ENCODE results near the gene SLC30A2. TPM values are rescaled to one million over a fixed set of nuclear protein-coding genes. Genes with fewer than 3 reads are reported as not detected.
A peak's percentile ranks its signal among the peaks of the same experiment; 100 is the strongest.

The SLC30A2 gene
- total RNA-seq, 1 experiment from 2014 or later = not detected

DNA sequence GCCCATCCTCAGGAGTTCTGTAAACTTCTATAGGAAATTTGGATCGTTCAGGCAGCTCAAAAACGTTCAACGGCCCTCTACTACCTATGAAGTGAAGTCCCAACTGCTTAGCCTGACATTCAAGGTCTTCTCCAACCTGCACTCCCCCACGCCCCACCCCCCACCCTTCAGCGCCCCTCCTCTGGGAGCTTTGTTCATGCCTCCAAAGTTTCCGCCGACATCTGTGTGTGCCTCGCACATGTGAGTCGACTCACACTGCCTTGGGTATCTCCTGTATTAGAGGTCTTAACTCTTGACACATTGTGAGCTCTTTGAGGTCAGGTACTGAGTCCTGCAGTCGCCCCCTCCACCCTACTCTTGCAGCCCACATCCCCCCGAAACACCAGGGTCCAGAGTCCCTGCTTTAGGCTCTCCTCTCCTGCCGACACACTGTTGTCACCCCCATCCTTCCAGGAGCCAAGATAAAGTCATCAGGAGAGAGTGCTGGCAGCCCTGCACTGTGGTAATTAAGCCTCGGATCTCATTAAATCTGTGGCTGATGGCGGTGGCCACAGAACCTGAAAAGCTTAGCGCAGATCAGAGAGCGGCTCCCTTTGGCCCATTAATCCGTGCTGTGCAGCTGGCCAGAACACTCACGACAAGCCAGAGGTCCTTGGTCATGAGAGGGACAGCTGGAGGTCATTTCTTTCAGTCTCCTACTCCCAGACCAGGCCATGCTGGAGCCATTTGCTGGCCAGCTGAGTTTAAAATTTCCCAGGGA is 46.7 kb downstream of the SLC30A2 start:
- TF ChIP-seq EZH2 (IDR thresholded peaks at IDR 0.05) (no peak), CEBPB (IDR thresholded peaks at IDR 0.05; ENCODE audit: low read depth) (no peak), ELF1 (IDR thresholded peaks at IDR 0.05; ENCODE audit: borderline replicate concordance, low read depth) (no peak), RAD21 (IDR thresholded peaks at IDR 0.05; ENCODE audit: low read depth) (no peak)
- H3K36me3 ChIP-seq (ENCODE audit: control insufficient read depth in 1 of 2, insufficient read depth in 2 of 2, low read length in 2 of 2) = no peaks in the 10 kb centered on the region
- no peak overlapping the region for H3K9ac ChIP-seq (ENCODE audit: low read length)
- no peak overlapping the region for H3K27ac ChIP-seq (ENCODE audit: low read depth, low read length)
- H3K79me2 ChIP-seq (ENCODE audit: insufficient read depth, low read length) = peaks cover 9% of the 10 kb centered on the region; the same call in 1 of the 2 replicates
- no peaks in the 10 kb centered on the region for H3K9me2 ChIP-seq (ENCODE audit: insufficient read depth)
- peak overlapping the region; percentile 73; the same call in 1 of the 2 replicates for H3K4me2 ChIP-seq (ENCODE audit: low read length)
- ATAC-seq = no peak
- H3K27me3 ChIP-seq (ENCODE audit: insufficient read depth, low read length) = no peaks in the 10 kb centered on the region
- no peaks in the 10 kb centered on the region for H4K20me1 ChIP-seq (ENCODE audit: insufficient read depth)
- no TSS peak for BruUV-seq (replicated peaks)
- no peak overlapping the region for H3K4me3 ChIP-seq (replicated peaks in 1 of 2; ENCODE audit: low read depth in 1 of 2, low read length in 2 of 2)
- DNase-seq (ENCODE audit: low read depth, low spot score) = no peak
- ChIA-PET POLR2A (no interaction called here), CTCF (interaction anchor here (0.9 to 1.3 kb wide), 3 partner anchors 37 to 104 kb away, joined by 3 to 7 read pairs (median 5); no protein-coding TSS in a partner anchor), RAD21 (ENCODE audit: low non-redundant PET in 1 of 2, low total read pairs in 2 of 2, uncharacterized antibody in 2 of 2, unreplicated experiment in 2 of 2) (no interaction called here)
- H2AFZ ChIP-seq (ENCODE audit: low read depth, low read length, poor library complexity, severe bottlenecking) = peak overlapping the region; percentile 93
- intact Hi-C loops (cut with micrococcal nuclease) = loop anchor here (2.0 to 10.0 kb wide), 2 partner anchors 180 to 454 kb away; partner anchors contain the start of genes LDLRAP1 and MTFR1L
- peaks cover 9 to 17% of the 10 kb centered on the region in 2 experiments; a peak in 3 of 4 replicates for H3K4me1 ChIP-seq (ENCODE audit: control insufficient read depth in 1 of 2, insufficient read depth in 2 of 2, low read length in 2 of 2)
- H3K9me3 ChIP-seq (ENCODE audit: control insufficient read depth in 1 of 2, insufficient read depth in 1 of 2, low read depth in 1 of 2, low read length in 2 of 2) = no peaks in the 10 kb centered on the region

- Histone ChIP-seq H4K20me1 (ENCODE audit: insufficient read depth) (no peaks in the 10 kb centered on the region), H3K27me3 (ENCODE audit: insufficient read depth, low read length) (no peaks in the 10 kb centered on the region), H3K4me3 (replicated peaks in 1 of 2; ENCODE audit: low read depth in 1 of 2, low read length in 2 of 2) (peak within 1 kb of the TSS; percentile 89 to 95), H3K4me2 (ENCODE audit: low read length) (peak within 1 kb of the TSS; percentile 94), H3K36me3 (ENCODE audit: control insufficient read depth in 1 of 2, insufficient read depth in 2 of 2, low read length in 2 of 2) (no peaks in the 10 kb centered on the region), H3K9me3 (ENCODE audit: control insufficient read depth in 1 of 2, insufficient read depth in 1 of 2, low read depth in 1 of 2, low read length in 2 of 2) (no peaks in the 10 kb centered on the region), H3K27ac (ENCODE audit: low read depth, low read length) (peak within 1 kb of the TSS; percentile 65), H3K9ac (ENCODE audit: low read length) (peak within 1 kb of the TSS; percentile 78), H2AFZ (ENCODE audit: low read depth, low read length, poor library complexity, severe bottlenecking) (peak within 1 kb of the TSS; percentile 93), H3K9me2 (ENCODE audit: insufficient read depth) (no peaks in the 10 kb centered on the region), H3K4me1 (ENCODE audit: control insufficient read depth in 1 of 2, insufficient read depth in 2 of 2, low read length in 2 of 2) (peaks cover 9 to 17% of the 10 kb centered on the region in 2 experiments; a peak in 3 of 4 replicates), H3K79me2 (ENCODE audit: insufficient read depth, low read length) (peaks cover 9% of the 10 kb centered on the region; the same call in 1 of the 2 replicates)
- ChIA-PET RAD21 (ENCODE audit: low non-redundant PET in 1 of 2, low total read pairs in 2 of 2, uncharacterized antibody in 2 of 2, unreplicated experiment in 2 of 2) (interaction anchor here (0.6 to 1.9 kb wide), 4 partner anchors 30 to 106 kb away, joined by 3 to 12 read pairs (median 6); no protein-coding TSS in a partner anchor), CTCF (interaction anchor here (0.6 to 3.7 kb wide), 13 partner anchors 10 to 200 kb away, joined by 3 to 47 read pairs (median 5); no protein-coding TSS in a partner anchor), POLR2A (interaction anchor here (0.5 to 1.7 kb wide), 8 partner anchors 10 to 178 kb away, joined by 3 to 12 read pairs (median 4); partner anchors contain the start of gene MTFR1L)
- DNase-seq (ENCODE audit: low read depth, low spot score) (peak; percentile 100), ATAC-seq (peak; percentile 99)
- TSS peak; percentile 67 for BruUV-seq (replicated peaks)
- intact Hi-C loops (cut with micrococcal nuclease) = loop anchor here (1.0 to 10.0 kb wide), 4 partner anchors 103 to 453 kb away; partner anchors contain the start of genes LDLRAP1 and MTFR1L
- TF ChIP-seq ELF1 (IDR thresholded peaks at IDR 0.05; ENCODE audit: borderline replicate concordance, low read depth) (no peak; the same call in 1 of the 2 replicates), ATF3 (IDR thresholded peaks at IDR 0.05) (no peak), FOSL1 (IDR thresholded peaks at IDR 0.05; ENCODE audit: low read depth) (no peak), EZH2phosphoT487 (IDR thresholded peaks at IDR 0.05; ENCODE audit: borderline replicate concordance) (no peak), SP1 (IDR thresholded peaks at IDR 0.05; ENCODE audit: low read depth) (peak; percentile 92), ZFX (IDR thresholded peaks at IDR 0.05) (no peak), CEBPB (IDR thresholded peaks at IDR 0.05; ENCODE audit: low read depth) (peak; percentile 88), CTCF (IDR thresholded peaks at IDR 0.05 in 2 of 3, conservative IDR thresholded peaks at IDR 0.05 in 1 of 3; ENCODE audit: borderline replicate concordance in 1 of 3, insufficient read depth in 1 of 3, low read depth in 2 of 3, low read length in 2 of 3) (peak; percentile 93 to 98 (median 96)), JUND (IDR thresholded peaks at IDR 0.05) (no peak), SRF (IDR thresholded peaks at IDR 0.05; ENCODE audit: low read depth) (peak; percentile 70; the same call in 1 of the 2 replicates), POLR2A (IDR thresholded peaks at IDR 0.05; ENCODE audit: borderline replicate concordance, extremely low read depth, insufficient read depth, insufficient read length) (peak; percentile 46), TCF7L2 (IDR thresholded peaks at IDR 0.05; ENCODE audit: borderline replicate concordance, extremely low read depth, insufficient read depth, insufficient read length) (no peak), MAX (IDR thresholded peaks at IDR 0.05) (peak; percentile 93)
Observed at GRCh38 chr1:25997828-25998761, 47.8 kb downstream of the SLC30A2 start, which contains the start of gene PAFAH2. Gene PAFAH2 (minus strand): TSS chr1:25998063. CDS start chr1:25990816, 7,247 bp downstream.
